IPS DF 4.7 (cell line): ENCODE results near the gene LSS.
"Not testable (repeated sequence)": the region's sequence is repeated elsewhere in the genome, so short reads cannot be mapped to it uniquely, and the experiment has no call there.

Source experiments
- DNase-seq: peaks from one replicate; pipeline ENCODE4 v3.0.0-alpha.2; 2013; ENCODE audit warnings: low spot score; ENCODE audit errors: extremely low read depth

The LSS gene

DNA sequence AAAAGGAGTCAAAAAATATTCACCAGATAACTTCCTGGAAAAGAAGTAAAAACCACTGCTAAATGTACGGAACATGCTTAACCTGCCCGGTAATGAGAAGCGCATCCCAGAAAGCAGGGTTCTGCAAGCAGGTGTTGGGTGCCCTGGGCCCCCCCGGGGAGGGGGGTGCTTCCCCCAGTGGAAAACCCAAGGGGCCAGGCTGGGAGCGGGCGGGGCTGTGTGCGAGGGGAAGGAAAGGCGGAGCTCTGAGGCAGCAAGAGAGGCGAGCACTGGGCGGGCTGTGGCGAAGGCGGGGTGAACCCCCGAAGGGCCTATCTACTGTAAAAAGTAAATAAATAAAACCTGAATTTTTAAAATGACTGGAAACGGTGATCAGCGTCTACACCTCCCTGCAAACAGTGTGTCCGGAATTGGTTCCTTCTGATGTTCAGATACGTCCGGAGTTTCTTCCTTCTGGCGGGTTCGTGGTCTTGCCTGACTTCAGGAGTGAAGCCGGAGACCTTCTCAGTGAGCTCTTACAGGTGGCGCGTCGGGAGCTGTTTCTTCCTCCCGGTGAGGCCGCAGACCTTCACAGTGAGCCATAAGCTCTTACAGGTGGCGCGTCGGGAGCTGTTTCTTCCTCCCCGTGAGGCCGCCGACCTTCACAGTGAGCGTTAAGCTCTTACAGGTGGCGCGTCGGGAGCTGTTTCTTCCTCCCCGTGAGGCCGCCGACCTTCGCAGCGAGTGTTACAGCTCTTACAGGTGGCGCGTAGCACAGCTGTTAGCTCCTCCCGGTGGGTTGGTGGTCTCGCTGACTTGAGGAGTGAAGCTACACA is 86.6 kb downstream of the LSS start:
- no peak for DNase-seq

DNA sequence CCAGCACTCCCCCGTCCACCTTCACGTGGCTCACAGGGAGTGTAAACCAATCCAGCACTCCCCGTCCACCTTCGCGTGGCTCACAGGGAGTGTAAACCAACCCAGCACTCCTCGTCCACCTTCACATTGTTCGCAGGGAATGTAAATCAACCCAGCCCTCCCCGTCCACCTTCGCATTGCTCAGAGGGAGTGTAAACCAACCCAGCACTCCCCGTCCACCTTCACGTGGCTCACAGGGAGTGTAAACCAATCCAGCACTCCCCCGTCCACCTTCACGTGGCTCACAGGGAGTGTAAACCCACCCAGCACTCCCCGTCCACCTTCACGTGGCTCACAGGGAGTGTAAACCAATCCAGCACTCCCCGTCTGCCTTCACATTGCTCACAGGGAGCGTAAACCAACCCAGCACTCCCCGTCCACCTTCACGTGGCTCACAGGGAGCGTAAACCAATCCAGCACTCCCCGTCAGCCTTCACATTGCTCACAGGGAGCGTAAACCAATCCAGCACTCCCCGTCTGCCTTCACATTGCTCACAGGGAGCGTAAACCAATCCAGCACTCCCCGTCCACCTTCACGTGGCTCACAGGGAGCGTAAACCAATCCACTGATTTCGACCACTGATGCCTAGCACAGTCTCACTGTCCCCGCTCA is 88.1 kb downstream of the LSS start:
- DNase-seq = not testable (repeated sequence)

DNA sequence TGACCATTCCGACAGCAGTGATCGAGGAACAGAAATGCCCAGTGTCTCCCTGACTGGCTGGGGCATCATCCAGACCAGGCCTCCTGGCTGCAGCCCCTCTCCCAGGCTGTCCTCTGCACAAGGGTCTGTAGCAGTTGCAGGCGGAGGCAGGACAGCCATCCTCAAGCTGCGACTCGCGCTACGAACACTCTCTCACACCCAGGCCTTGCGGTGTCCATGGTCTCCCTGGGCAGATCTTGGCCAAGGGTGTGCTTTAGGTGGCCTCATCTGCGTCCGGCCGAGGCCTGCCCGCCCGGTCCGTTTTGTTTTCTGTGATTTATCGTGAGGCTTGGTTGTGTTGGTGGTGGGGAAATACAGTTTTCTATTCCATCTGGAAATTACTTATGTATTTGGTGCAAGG is 88.9 kb downstream of the LSS start:
- no peak for DNase-seq

DNA sequence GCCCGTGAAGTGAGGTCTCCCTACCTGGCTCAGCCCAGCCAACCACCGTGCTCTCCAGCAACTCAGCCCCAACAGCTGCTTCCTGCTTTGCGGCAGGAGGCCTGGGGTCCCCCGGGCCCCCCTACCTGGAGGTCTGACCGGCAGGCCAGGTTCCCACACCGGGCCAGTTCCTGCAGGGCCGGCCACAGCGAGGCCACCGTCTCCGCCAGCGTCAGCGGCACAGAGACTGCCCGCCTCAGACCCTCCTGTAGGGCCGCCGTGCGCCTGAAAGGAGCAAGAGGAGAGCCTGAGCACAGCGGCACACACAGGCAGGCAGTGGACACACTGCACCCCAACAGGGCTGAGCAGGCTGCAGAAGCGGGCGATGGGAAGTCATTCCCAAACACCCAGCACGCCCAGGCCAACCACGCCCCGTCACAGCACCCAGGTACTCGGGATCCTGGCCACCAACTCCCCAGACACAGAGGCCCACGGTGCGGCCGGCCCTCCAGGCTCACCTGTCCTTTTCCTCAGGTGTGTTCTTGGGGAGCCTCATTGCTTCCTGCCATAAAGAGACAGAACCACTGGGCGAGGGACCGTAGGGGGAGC is 90.1 kb downstream of the LSS start:
- no peak for DNase-seq
